ENCODE data around the gene DHODH. TPM values are rescaled to one million over a fixed set of nuclear protein-coding genes. Genes with fewer than 3 reads are reported as not detected.
"Not testable (repeated sequence)": the region's sequence is repeated elsewhere in the genome, so short reads cannot be mapped to it uniquely, and the experiment has no call there.

Gene DHODH
- polyA plus RNA-seq, 6 donors from 2014 or later = 4.3 to 13.0 (median 9.0) TPM

DNA sequence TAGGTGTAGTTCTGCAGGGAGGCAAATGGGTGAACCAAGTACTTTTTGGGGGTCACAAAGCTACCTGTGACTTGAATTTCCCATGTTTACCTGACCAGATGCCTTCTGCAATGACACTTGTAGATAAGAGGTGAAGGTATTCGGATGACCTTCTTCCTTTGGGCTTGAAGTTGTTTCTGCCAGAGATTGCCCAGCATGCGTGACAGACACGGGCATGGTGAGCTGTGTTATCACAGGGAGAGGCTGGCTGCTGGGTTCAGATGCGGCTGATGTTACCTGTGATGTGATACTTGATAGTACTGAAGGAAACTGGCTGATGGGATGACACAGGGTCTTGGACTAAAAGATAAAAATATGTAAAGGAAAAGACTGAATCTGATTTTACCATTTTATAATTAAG is 22.4 kb upstream of the DHODH start:
- Mint-ChIP-seq H3K9me3 (peaks cover 0 to 1% (median 0%) of the 10 kb centered on the region in 7 donors), H3K4me3 (no peak overlapping the region), H3K27me3 (peaks cover 29 to 41% (median 41%) of the 10 kb centered on the region in 3 donors), H3K27ac (no peak overlapping the region), H3K4me1 (no peaks in the 10 kb centered on the region), H3K36me3 (peaks cover 0 to 7% of the 10 kb centered on the region in 2 donors)
- DNase-seq (no peak), ATAC-seq (ENCODE audit: low read depth in 2 of 2) (no peak)

DNA sequence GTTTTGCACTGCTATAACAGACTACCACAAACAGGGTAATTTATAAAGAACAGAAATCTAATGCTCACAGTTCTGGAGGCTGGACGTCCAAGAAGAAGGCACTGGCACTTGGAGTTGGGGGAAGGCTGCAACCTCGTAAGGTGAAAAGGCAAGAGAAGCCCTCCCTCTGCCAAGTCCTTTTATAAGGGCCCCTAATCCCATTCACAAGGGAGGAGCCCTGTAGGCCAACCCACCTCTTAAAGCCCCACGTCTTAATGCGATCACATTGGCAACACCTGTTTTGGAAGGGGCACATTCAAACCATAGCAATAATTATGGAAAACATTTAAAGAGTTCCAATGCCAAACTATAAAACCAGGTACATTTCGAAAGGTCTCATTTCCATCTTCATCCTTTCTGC is 13.5 kb upstream of the DHODH start:
- Mint-ChIP-seq H3K36me3 (no peaks in the 10 kb centered on the region), H3K4me3 (no peak overlapping the region), H3K4me1 (peaks cover 0 to 4% (median 0%) of the 10 kb centered on the region in 3 donors), H3K27me3 (peaks cover 20 to 42% (median 30%) of the 10 kb centered on the region in 3 donors), H3K9me3 (peaks cover 0 to 2% (median 0%) of the 10 kb centered on the region in 7 donors), H3K27ac (no peak overlapping the region)
- ATAC-seq (ENCODE audit: low read depth in 2 of 2) = no peak
- no peak for DNase-seq

- not testable (repeated sequence) for H3K27ac Mint-ChIP-seq; DNase-seq; H3K4me3 Mint-ChIP-seq; H3K36me3 Mint-ChIP-seq; H3K4me1 Mint-ChIP-seq; ATAC-seq (ENCODE audit: low read depth in 2 of 2); H3K9me3 Mint-ChIP-seq
- H3K27me3 Mint-ChIP-seq = peaks cover 13 to 37% (median 25%) of the 10 kb centered on the region in 3 donors
Measured at GRCh38 chr16:71997578-71997977, 11.0 kb upstream of the DHODH start.

GRCh38 chr16:72001180-72001874 is 7.2 kb upstream of the DHODH start:
- ATAC-seq (ENCODE audit: low read depth in 2 of 2) = no peak
- DNase-seq = no peak
- Mint-ChIP-seq H3K4me3 (no peak overlapping the region), H3K36me3 (no peaks in the 10 kb centered on the region), H3K27me3 (peaks cover 8 to 25% (median 18%) of the 10 kb centered on the region in 3 donors), H3K9me3 (no peaks in the 10 kb centered on the region), H3K4me1 (peaks cover 0 to 4% (median 0%) of the 10 kb centered on the region in 3 donors), H3K27ac (no peak overlapping the region)

GRCh38 chr16:72002619-72003018 is 5.9 kb upstream of the DHODH start:
- no peaks in the 10 kb centered on the region for H3K9me3 Mint-ChIP-seq
- no peak overlapping the region for H3K4me3 Mint-ChIP-seq
- H3K27ac Mint-ChIP-seq = peak overlapping the region in 1 of 6 donors; percentile 12
- no peaks in the 10 kb centered on the region for H3K36me3 Mint-ChIP-seq
- no peak for ATAC-seq (ENCODE audit: low read depth in 2 of 2)
- H3K27me3 Mint-ChIP-seq = peaks cover 4 to 17% (median 12%) of the 10 kb centered on the region in 3 donors
- peaks cover 0 to 4% (median 0%) of the 10 kb centered on the region in 3 donors for H3K4me1 Mint-ChIP-seq
- no peak for DNase-seq

DNA sequence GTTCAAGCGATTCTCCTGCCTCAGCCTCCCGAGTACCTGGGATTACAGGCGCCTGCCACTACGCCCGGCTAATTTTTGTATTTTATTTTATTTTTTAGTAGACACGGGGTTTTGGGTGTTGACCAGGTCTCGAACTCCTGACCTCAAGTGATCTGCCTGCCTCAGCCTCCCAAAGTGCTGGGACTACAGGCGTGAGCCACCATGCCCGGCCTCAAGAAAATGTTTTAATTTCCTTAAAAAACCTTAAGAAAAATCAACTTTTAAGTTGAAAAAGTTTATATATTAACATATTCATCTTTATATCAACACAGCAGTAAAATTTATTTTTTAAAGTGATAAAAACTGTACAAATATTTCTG is 500 bp upstream of the DHODH start:
- not testable (repeated sequence) for DNase-seq; H3K9me3 Mint-ChIP-seq; H3K36me3 Mint-ChIP-seq; ATAC-seq (ENCODE audit: low read depth in 2 of 2)
- H3K4me1 Mint-ChIP-seq = peaks cover 1 to 13% (median 13%) of the 10 kb centered on the region in 3 donors
- peak overlapping the region; percentile 85 to 100 (median 97) for H3K4me3 Mint-ChIP-seq
- H3K27me3 Mint-ChIP-seq = peaks cover 0 to 11% (median 4%) of the 10 kb centered on the region in 3 donors
- peak overlapping the region; percentile 96 to 100 (median 99) for H3K27ac Mint-ChIP-seq

DNA sequence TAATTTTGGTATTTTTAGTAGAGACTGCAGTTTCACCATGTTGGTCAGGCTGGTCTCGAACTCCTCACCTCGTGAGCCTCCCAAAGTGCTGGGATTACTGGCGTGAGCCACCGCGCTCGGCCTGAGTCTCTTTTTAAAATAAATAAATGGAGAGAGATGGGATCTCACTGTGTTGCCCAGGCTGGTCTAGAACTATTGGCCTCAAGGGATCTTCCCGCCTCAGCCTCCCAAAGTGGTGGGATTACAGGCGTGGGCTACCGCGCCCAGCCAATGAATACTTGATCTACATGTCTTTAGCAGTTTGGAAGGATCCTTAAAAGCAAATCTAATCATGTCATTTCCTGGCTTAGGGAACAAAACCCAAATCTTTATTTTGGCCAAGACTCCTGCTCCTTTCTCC is 1.2 kb downstream of the DHODH start:
- ATAC-seq (ENCODE audit: low read depth in 2 of 2) = no peak
- Mint-ChIP-seq H3K27ac (peak overlapping the region; percentile 92 to 100 (median 97)), H3K9me3 (no peaks in the 10 kb centered on the region), H3K4me3 (peak overlapping the region; percentile 75 to 99 (median 86)), H3K27me3 (peaks cover 0 to 2% (median 0%) of the 10 kb centered on the region in 3 donors), H3K4me1 (peaks cover 10 to 23% (median 17%) of the 10 kb centered on the region in 3 donors), H3K36me3 (no peaks in the 10 kb centered on the region)
- no peak for DNase-seq

DNA sequence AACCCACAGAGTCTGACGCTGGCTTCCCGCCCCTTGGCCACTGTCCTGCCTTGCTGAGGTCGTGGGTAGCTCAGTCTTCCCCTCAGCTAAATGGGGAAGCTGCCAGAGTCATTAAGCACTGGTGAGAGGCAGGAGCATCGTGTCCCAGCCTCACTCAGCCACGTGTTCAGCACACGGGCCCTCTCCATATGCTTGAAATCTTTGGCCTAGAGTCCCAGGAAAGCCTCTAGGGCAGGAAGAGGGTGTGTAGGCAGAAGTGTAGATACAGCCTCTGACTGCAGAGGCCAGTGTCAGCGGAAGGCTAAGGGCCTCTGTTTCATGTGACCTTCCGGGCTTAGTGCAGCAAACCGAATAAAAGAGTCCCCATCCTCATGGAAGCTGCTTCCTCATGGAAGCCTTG is 4.1 kb downstream of the DHODH start:
- Mint-ChIP-seq H3K27ac (peak overlapping the region in 5 of 6 donors; percentile 15 to 99 (median 64)), H3K4me3 (no peak overlapping the region), H3K4me1 (peaks cover 10 to 23% (median 23%) of the 10 kb centered on the region in 3 donors), H3K27me3 (no peaks in the 10 kb centered on the region), H3K9me3 (no peaks in the 10 kb centered on the region), H3K36me3 (peaks cover 0 to 8% of the 10 kb centered on the region in 2 donors)
- no peak for DNase-seq
- no peak for ATAC-seq (ENCODE audit: low read depth in 2 of 2)

- DNase-seq = no peak
- Mint-ChIP-seq H3K4me3 (no peak overlapping the region), H3K9me3 (no peaks in the 10 kb centered on the region), H3K36me3 (peaks cover 0 to 8% of the 10 kb centered on the region in 2 donors), H3K4me1 (peaks cover 10 to 23% (median 21%) of the 10 kb centered on the region in 3 donors), H3K27ac (peak overlapping the region in 5 of 6 donors; percentile 79 to 99 (median 82)), H3K27me3 (no peaks in the 10 kb centered on the region)
- ATAC-seq (ENCODE audit: low read depth in 2 of 2) = no peak
Measured at GRCh38 chr16:72013389-72013788, 4.8 kb downstream of the DHODH start.

DNA sequence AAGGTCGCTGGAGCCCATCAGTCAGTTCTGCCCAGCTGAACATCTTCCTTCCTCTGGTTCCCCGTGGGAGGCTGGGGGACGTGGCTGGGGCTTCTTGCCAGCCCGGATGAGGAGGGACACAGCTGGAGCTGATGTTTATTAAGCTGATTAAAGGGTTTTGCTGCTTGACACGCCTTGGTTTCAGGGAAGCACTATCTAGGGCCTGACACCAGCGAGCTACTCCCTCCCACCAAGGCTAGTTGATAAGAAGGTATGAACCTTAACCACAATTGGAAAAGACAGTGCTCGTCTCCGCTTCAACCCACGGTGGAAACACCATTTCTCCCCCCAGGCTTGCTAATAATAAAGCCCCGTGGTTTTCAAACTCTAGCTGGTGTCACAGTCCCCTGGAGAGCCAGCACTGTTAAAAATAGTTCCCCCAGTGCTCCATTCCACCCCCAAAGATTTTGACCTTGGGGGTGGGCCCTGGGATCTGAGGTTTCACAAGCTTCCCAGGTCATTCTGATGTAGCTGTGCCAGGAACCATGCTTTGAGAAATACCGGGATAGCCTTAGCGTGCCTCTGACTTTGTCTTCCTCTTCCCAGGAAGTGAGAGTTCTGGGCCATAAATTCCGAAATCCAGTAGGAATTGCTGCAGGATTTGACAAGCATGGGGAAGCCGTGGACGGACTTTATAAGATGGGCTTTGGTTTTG is 5.5 kb downstream of the DHODH start:
- H3K9me3 Mint-ChIP-seq = no peaks in the 10 kb centered on the region
- peaks cover 0 to 8% of the 10 kb centered on the region in 2 donors for H3K36me3 Mint-ChIP-seq
- peaks cover 10 to 20% (median 17%) of the 10 kb centered on the region in 3 donors for H3K4me1 Mint-ChIP-seq
- DNase-seq (no peak), ATAC-seq (ENCODE audit: low read depth in 2 of 2) (no peak)
- H3K27me3 Mint-ChIP-seq = no peaks in the 10 kb centered on the region
- peak overlapping the region in 5 of 6 donors; percentile 79 to 99 (median 82) for H3K27ac Mint-ChIP-seq
- no peak overlapping the region for H3K4me3 Mint-ChIP-seq

DNA sequence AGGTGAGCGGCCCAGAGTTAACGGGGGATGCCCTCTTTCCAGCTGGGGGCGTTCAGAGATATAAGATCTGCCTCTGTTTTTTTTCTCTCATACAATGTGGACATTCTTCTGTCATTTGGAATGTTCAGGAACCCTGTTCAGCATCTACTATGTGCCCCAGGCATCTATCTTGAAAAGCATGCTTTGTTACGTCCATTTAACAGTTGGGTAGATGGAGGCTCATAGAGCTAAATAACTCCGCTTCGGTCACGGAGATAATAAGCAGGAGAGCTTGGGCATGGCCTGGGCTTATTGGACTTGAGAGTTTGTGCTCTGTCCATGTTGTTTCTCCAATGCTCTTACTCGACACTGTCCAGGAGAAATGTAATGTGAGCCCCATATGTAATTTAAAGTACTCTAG is 6.1 kb downstream of the DHODH start:
- ATAC-seq (ENCODE audit: low read depth in 2 of 2) = no peak
- H3K27ac Mint-ChIP-seq = peak overlapping the region in 4 of 6 donors; percentile 7 to 99 (median 75)
- DNase-seq = no peak
- no peak overlapping the region for H3K4me3 Mint-ChIP-seq
- peaks cover 5 to 8% of the 10 kb centered on the region in 2 donors for H3K36me3 Mint-ChIP-seq
- H3K27me3 Mint-ChIP-seq = no peaks in the 10 kb centered on the region
- no peaks in the 10 kb centered on the region for H3K9me3 Mint-ChIP-seq
- peaks cover 10 to 19% (median 16%) of the 10 kb centered on the region in 3 donors for H3K4me1 Mint-ChIP-seq

- Mint-ChIP-seq H3K4me1 (peaks cover 10 to 15% (median 14%) of the 10 kb centered on the region in 3 donors), H3K36me3 (peaks cover 5 to 8% of the 10 kb centered on the region in 2 donors), H3K27me3 (no peaks in the 10 kb centered on the region), H3K9me3 (no peaks in the 10 kb centered on the region), H3K4me3 (no peak overlapping the region), H3K27ac (no peak overlapping the region)
- ATAC-seq (ENCODE audit: low read depth in 2 of 2) (no peak), DNase-seq (no peak)
Measured at GRCh38 chr16:72015124-72015523, 6.6 kb downstream of the DHODH start.

DNA sequence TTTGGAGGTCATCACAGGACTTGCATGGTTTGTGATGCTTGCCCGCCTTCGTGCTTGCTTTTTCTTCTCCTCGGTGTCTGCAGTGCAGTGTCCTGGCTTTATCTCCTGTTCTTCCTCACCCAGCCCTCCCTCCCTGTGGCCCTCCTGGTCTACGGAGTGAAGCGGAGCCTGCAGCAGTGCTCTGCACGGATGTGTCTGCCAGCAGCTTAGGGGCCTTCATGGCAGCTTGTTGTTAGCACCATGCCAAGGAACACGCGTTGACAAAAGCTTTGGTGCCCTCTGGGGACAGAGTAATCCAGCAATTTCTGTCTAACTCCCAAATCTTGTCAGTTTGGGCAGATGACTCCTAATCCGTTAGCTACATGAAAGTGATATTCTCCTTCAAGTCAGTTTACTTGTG is 9.9 kb downstream of the DHODH start:
- no peak for ATAC-seq (ENCODE audit: low read depth in 2 of 2)
- Mint-ChIP-seq H3K36me3 (peaks cover 5 to 8% of the 10 kb centered on the region in 2 donors), H3K4me3 (no peak overlapping the region), H3K27me3 (no peaks in the 10 kb centered on the region), H3K27ac (peak overlapping the region in 1 of 6 donors; percentile 26), H3K9me3 (no peaks in the 10 kb centered on the region), H3K4me1 (peaks cover 5 to 10% (median 5%) of the 10 kb centered on the region in 3 donors)
- DNase-seq = no peak

GRCh38 chr16:72021043-72021442 is 12.5 kb downstream of the DHODH start:
- no peaks in the 10 kb centered on the region for H3K27me3 Mint-ChIP-seq
- peak overlapping the region in 1 of 6 donors; percentile 72 for H3K27ac Mint-ChIP-seq
- ATAC-seq (ENCODE audit: low read depth in 2 of 2) (no peak), DNase-seq (no peak)
- no peak overlapping the region for H3K4me3 Mint-ChIP-seq
- peaks cover 0 to 5% (median 0%) of the 10 kb centered on the region in 3 donors for H3K4me1 Mint-ChIP-seq
- H3K9me3 Mint-ChIP-seq = no peaks in the 10 kb centered on the region
- H3K36me3 Mint-ChIP-seq = peaks cover 11 to 14% of the 10 kb centered on the region in 2 donors
